ENCODE results near the gene S100PBP.

DNA sequence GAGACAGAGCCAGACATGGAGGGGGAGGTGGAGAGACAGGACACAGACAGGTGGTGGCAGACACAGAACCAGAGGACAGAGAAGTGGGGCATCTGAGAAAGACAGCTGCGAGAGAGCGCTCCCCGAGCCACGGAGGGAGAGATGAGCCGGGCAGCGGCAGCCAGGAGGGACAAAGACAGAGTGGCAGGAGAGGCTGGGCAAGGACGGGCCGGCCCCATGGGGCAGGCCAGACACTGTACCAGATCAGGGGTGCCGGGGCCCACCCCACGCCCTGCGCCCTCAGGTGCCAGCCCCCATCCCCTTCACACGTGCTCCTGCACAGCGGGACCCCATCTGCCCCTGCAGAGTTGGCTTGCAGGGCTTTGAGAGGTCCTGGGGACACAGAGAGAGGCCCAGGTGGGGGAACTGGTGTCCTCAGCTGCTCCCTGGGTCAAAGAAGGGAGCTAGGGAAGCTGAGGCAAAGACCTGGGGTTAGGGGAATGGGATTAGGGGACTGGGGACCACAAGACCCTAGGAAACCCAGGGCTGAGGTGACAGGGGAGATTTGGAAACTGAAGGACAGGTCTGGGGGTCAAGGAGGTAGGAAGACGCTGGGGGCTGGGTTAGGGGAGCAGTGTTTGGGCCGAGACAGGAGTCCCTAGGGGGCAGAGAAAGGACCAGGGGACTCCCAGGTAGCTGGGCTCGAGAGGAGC is 52.6 kb downstream of the S100PBP start:
- TF ChIP-seq, protein P1, sequence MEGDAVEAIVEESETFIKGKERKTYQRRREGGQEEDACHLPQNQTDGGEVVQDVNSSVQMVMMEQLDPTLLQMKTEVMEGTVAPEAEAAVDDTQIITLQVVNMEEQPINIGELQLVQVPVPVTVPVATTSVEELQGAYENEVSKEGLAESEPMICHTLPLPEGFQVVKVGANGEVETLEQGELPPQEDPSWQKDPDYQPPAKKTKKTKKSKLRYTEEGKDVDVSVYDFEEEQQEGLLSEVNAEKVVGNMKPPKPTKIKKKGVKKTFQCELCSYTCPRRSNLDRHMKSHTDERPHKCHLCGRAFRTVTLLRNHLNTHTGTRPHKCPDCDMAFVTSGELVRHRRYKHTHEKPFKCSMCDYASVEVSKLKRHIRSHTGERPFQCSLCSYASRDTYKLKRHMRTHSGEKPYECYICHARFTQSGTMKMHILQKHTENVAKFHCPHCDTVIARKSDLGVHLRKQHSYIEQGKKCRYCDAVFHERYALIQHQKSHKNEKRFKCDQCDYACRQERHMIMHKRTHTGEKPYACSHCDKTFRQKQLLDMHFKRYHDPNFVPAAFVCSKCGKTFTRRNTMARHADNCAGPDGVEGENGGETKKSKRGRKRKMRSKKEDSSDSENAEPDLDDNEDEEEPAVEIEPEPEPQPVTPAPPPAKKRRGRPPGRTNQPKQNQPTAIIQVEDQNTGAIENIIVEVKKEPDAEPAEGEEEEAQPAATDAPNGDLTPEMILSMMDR (IDR thresholded peaks at IDR 0.05): no peak
- no peak for TF ChIP-seq POLR2A (IDR thresholded peaks at IDR 0.05)
